ENCODE measurements around the gene MICAL3.

GRCh38 chr22:18059991-18060390 is 35.6 kb upstream of the MICAL3 start:
- TF ChIP-seq CTCF (IDR thresholded peaks at IDR 0.05; ENCODE audit: poor library complexity, severe bottlenecking) (no peak), REST (IDR thresholded peaks at IDR 0.05; ENCODE audit: borderline replicate concordance) (no peak), EZH2 (IDR thresholded peaks at IDR 0.05; ENCODE audit: borderline replicate concordance, insufficient read depth, low read length, poor library complexity, severe bottlenecking) (no peak), SMC3 (conservative IDR thresholded peaks at IDR 0.05; ENCODE audit: poor library complexity) (no peak), RAD21 (conservative IDR thresholded peaks at IDR 0.05) (no peak), POLR2AphosphoS5 (IDR thresholded peaks at IDR 0.05) (no peak), MXI1 (conservative IDR thresholded peaks at IDR 0.05; ENCODE audit: poor library complexity, severe bottlenecking) (no peak), EP300 (conservative IDR thresholded peaks at IDR 0.05; ENCODE audit: poor library complexity, severe bottlenecking) (no peak)

All from neural cell (in vitro differentiated cells).